ENCODE data around the gene DIPK1A.

The DIPK1A gene

GRCh38 chr1:92803140-92803887 lies 157.9 kb downstream of the DIPK1A start:
- DNase-seq (ENCODE audit: low read depth in 2 of 2), result no peak

- DNase-seq (ENCODE audit: low read depth in 2 of 2), result no peak
These were observed 163.3 kb downstream of the DIPK1A start for GRCh38 chr1:92797961-92798360.

- DNase-seq (ENCODE audit: low read depth in 2 of 2), result no peak
These were observed 164.0 kb downstream of the DIPK1A start for GRCh38 chr1:92797297-92797696.

GRCh38 chr1:92795166-92795565 lies 166.1 kb downstream of the DIPK1A start:
- no peak for DNase-seq (ENCODE audit: low read depth in 2 of 2)

GRCh38 chr1:92792340-92792782 lies 168.9 kb downstream of the DIPK1A start:
- DNase-seq (ENCODE audit: low read depth in 2 of 2), result no peak
